Measurements from ENCODE around the gene SLC4A2.

Gene SLC4A2

GRCh38 chr7:151012911-151013347, 46.5 kb upstream of the SLC4A2 start:
- peak; percentile 42 for TF ChIP-seq CTCF (IDR thresholded peaks at IDR 0.05; ENCODE audit: insufficient read depth, missing control alignments)
- DNase-seq (ENCODE audit: insufficient read length, low spot score) (peak; percentile 73), FAIRE-seq (no peak)

- no peak for DNase-seq (ENCODE audit: insufficient read length, low spot score)
- no peak for FAIRE-seq
- TF ChIP-seq CTCF (IDR thresholded peaks at IDR 0.05; ENCODE audit: insufficient read depth, missing control alignments): no peak
Observed at GRCh38 chr7:151013356-151013732, 46.0 kb upstream of the SLC4A2 start.

- no peak for DNase-seq (ENCODE audit: insufficient read length, low spot score)
- no peak for TF ChIP-seq CTCF (IDR thresholded peaks at IDR 0.05; ENCODE audit: insufficient read depth, missing control alignments)
- FAIRE-seq: no peak
Observed at GRCh38 chr7:151013733-151014497, 45.5 kb upstream of the SLC4A2 start.

GRCh38 chr7:151014950-151015349, 44.4 kb upstream of the SLC4A2 start:
- no peak for DNase-seq (ENCODE audit: insufficient read length, low spot score)
- FAIRE-seq: no peak
- TF ChIP-seq CTCF (IDR thresholded peaks at IDR 0.05; ENCODE audit: insufficient read depth, missing control alignments): no peak

GRCh38 chr7:151015967-151016366, 43.4 kb upstream of the SLC4A2 start:
- no peak for FAIRE-seq
- TF ChIP-seq CTCF (IDR thresholded peaks at IDR 0.05; ENCODE audit: insufficient read depth, missing control alignments): no peak
- no peak for DNase-seq (ENCODE audit: insufficient read length, low spot score)

- TF ChIP-seq CTCF (IDR thresholded peaks at IDR 0.05; ENCODE audit: insufficient read depth, missing control alignments): no peak
- FAIRE-seq: no peak
Observed at GRCh38 chr7:151016505-151016904, 42.9 kb upstream of the SLC4A2 start.

GRCh38 chr7:151016942-151017341, 42.4 kb upstream of the SLC4A2 start:
- DNase-seq (ENCODE audit: insufficient read length, low spot score) (no peak), FAIRE-seq (no peak)
- no peak for TF ChIP-seq CTCF (IDR thresholded peaks at IDR 0.05; ENCODE audit: insufficient read depth, missing control alignments)

More at GRCh38 chr7:151016505-151016904, 42.9 kb upstream of the SLC4A2 start:
- no peak for DNase-seq (ENCODE audit: insufficient read length, low spot score)

Data from D721Med (cell line).